NCI-H82 (cell line): ENCODE data around the gene KISS1R.
"Not testable (repeated sequence)": the region's sequence is repeated elsewhere in the genome, so short reads cannot be mapped to it uniquely, and the experiment has no call there.

Experiments
- DNase-seq: peaks from one replicate; lab custom pipeline; 2025; lab: John Stamatoyannopoulos, UW

The KISS1R gene

GRCh38 chr19:953445-954271 lies 36.5 kb downstream of the KISS1R start:
- DNase-seq = no peak

GRCh38 chr19:954272-954671 lies 37.1 kb downstream of the KISS1R start:
- DNase-seq = no peak

- no peak for DNase-seq
These were observed 37.8 kb downstream of the KISS1R start for GRCh38 chr19:954672-955494.

- no peak for DNase-seq
These were observed 39.0 kb downstream of the KISS1R start for GRCh38 chr19:955803-956765.

- DNase-seq = no peak
These were observed 39.8 kb downstream of the KISS1R start for GRCh38 chr19:956766-957440.

- DNase-seq = not testable (repeated sequence)
These were observed 40.4 kb downstream of the KISS1R start for GRCh38 chr19:957578-957977.

- DNase-seq = no peak
These were observed 42.1 kb downstream of the KISS1R start for GRCh38 chr19:958967-959855.

GRCh38 chr19:960020-960419 lies 42.9 kb downstream of the KISS1R start:
- DNase-seq = no peak

GRCh38 chr19:960601-960938 lies 43.4 kb downstream of the KISS1R start:
- no peak for DNase-seq

- no peak for DNase-seq
These were observed 44.9 kb downstream of the KISS1R start for GRCh38 chr19:961866-962620.

- DNase-seq = no peak
These were observed 45.7 kb downstream of the KISS1R start for GRCh38 chr19:962683-963400.

- DNase-seq = no peak
These were observed 46.4 kb downstream of the KISS1R start for GRCh38 chr19:963486-963951.

GRCh38 chr19:964116-964520 lies 47.0 kb downstream of the KISS1R start:
- no peak for DNase-seq

GRCh38 chr19:964761-965694 lies 47.9 kb downstream of the KISS1R start:
- DNase-seq = peak; percentile 30

GRCh38 chr19:966485-967088 lies 49.5 kb downstream of the KISS1R start:
- DNase-seq = no peak
